HepG2 (cell line): ENCODE measurements around the gene CDS1.

Experiments used
- ADNP ChIP-seq: sonication (generic); formaldehyde crosslinking; IDR thresholded peaks from 2 replicates; pipeline ENCODE4 v1.4.0; 2020; ENCODE audit warnings: missing genetic modification reagents
- BCLAF1 ChIP-seq: fragments of 450-650 bp; IDR thresholded peaks from 2 replicates; pipeline ENCODE4 v1.6.1; 2017; ENCODE audit warnings: mild to moderate bottlenecking
- ELF1 ChIP-seq: sonication (generic); formaldehyde crosslinking; IDR thresholded peaks from 2 replicates; pipeline ENCODE4 v1.4.0; 2020; ENCODE audit warnings: missing genetic modification reagents
- HDAC2 ChIP-seq: sonication (generic); formaldehyde crosslinking; IDR thresholded peaks from 2 replicates; pipeline ENCODE4 v1.4.0; 2020; ENCODE audit warnings: missing genetic modification reagents
- HNRNPK ChIP-seq: fragments of 200-400 bp; formaldehyde crosslinking; IDR thresholded peaks from 2 replicates; pipeline ENCODE4 v1.6.1; 2018; ENCODE audit warnings: low read length, low read depth, moderate library complexity, mild to moderate bottlenecking; ENCODE audit not compliant: poor library complexity, severe bottlenecking
- MED8 ChIP-seq: sonication (generic); formaldehyde crosslinking; IDR thresholded peaks from 2 replicates; pipeline ENCODE4 v1.8.1; 2023; ENCODE audit warnings: mild to moderate bottlenecking, missing genetic modification reagents; ENCODE audit not compliant: insufficient replicate concordance
- NR2C2 ChIP-seq: sonication (generic); formaldehyde crosslinking; IDR thresholded peaks from 2 replicates; pipeline ENCODE4 v1.4.0; 2020; ENCODE audit warnings: missing genetic modification reagents, mild to moderate bottlenecking, moderate library complexity, borderline replicate concordance
- POLR2A ChIP-seq, 2 experiments: IDR thresholded peaks; 2 replicates each; pipeline ENCODE4 v1.6.1; 2011; ENCODE audit warnings: low read depth in 2 of 2, low read length in 2 of 2, mild to moderate bottlenecking in 1 of 2, moderate library complexity in 1 of 2; ENCODE audit not compliant: insufficient read depth in 1 of 2
- SIN3A ChIP-seq: IDR thresholded peaks from 2 replicates; pipeline ENCODE4 v1.6.1; 2011; ENCODE audit warnings: low read depth, mild to moderate bottlenecking, control low read depth, low read length, borderline replicate concordance
- TFAP4 ChIP-seq: sonication (generic); IDR thresholded peaks from 2 replicates; pipeline ENCODE4 v1.6.1; 2016; ENCODE audit warnings: low read depth, borderline replicate concordance
- ZEB1 ChIP-seq: IDR thresholded peaks from 2 replicates; pipeline ENCODE4 v1.6.1; 2012; ENCODE audit warnings: mild to moderate bottlenecking, low read depth, inconsistent platforms; ENCODE audit not compliant: insufficient replicate concordance
- ZKSCAN1 ChIP-seq: fragments of 150-350 bp; IDR thresholded peaks from 2 replicates; pipeline ENCODE4 v1.6.1; 2014; ENCODE audit warnings: low read length
- ZNF331 ChIP-seq: sonication (generic); formaldehyde crosslinking; IDR thresholded peaks from 2 replicates; pipeline ENCODE4 v1.4.0; 2020; ENCODE audit warnings: missing genetic modification reagents
- TF ChIP-seq, protein P1 (sequence below): sonication (generic); formaldehyde crosslinking; IDR thresholded peaks from 2 replicates; pipeline ENCODE4 v1.5.0; 2020; ENCODE audit warnings: mild to moderate bottlenecking, missing genetic modification reagents, moderate library complexity

DNA sequence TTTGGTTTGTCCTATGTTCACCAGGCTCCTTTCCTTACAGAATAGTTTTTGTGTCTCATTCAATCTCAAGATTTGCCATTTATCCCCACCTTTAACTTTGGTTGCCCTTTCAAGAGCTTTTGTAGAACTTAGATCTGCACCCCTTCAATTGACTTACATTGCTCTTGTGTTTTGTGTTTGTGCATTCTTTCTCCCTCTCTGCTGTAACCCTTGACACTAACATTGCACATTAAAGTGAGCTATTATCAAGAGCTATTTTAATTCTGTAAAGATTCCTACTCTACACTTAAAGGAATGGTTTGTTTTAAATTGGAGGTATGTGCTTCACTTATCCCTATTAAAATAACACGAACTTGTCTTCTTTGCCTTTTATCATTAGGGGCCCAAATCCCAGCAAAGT, 65.3 kb downstream of the CDS1 start:
- TF ChIP-seq POLR2A (IDR thresholded peaks at IDR 0.05; ENCODE audit: insufficient read depth in 1 of 2, low read depth in 2 of 2, low read length in 2 of 2) (no peak), HDAC2 (no peak), ZEB1 (no peak), TFAP4 (no peak), NR2C2 (CRISPR knock-in tag) (no peak), HNRNPK (no peak), ADNP (CRISPR knock-in tag) (no peak), MED8 (CRISPR knock-in tag) (no peak), ZNF331 (CRISPR knock-in tag) (no peak), ELF1 (CRISPR knock-in tag) (no peak), BCLAF1 (no peak), ZKSCAN1 (no peak), SIN3A (no peak)
- TF ChIP-seq, protein P1, sequence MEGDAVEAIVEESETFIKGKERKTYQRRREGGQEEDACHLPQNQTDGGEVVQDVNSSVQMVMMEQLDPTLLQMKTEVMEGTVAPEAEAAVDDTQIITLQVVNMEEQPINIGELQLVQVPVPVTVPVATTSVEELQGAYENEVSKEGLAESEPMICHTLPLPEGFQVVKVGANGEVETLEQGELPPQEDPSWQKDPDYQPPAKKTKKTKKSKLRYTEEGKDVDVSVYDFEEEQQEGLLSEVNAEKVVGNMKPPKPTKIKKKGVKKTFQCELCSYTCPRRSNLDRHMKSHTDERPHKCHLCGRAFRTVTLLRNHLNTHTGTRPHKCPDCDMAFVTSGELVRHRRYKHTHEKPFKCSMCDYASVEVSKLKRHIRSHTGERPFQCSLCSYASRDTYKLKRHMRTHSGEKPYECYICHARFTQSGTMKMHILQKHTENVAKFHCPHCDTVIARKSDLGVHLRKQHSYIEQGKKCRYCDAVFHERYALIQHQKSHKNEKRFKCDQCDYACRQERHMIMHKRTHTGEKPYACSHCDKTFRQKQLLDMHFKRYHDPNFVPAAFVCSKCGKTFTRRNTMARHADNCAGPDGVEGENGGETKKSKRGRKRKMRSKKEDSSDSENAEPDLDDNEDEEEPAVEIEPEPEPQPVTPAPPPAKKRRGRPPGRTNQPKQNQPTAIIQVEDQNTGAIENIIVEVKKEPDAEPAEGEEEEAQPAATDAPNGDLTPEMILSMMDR (CRISPR knock-in tag) = no peak
